Measurements from ENCODE around the gene AGAP3. TPM values are rescaled to one million over a fixed set of nuclear protein-coding genes. Genes with fewer than 3 reads are reported as not detected.
A peak's percentile ranks its signal among the peaks of the same experiment; 100 is the strongest.

The AGAP3 gene
- total and polyA plus RNA-seq, 8 donors = 83.3 to 167 (median 100) TPM

- TF ChIP-seq CTCF (IDR thresholded peaks at IDR 0.05) = no peak
- no peaks in the 10 kb centered on the region for H3K27me3 ChIP-seq
- peak overlapping the region; percentile 86 to 93 for H3K4me3 ChIP-seq
- DNase-seq (peak in 2 of 4 donors; percentile 39 to 71), ATAC-seq (peak; percentile 5)
- peaks cover 33 to 55% of the 10 kb centered on the region in 2 donors for H3K4me1 ChIP-seq
- intact Hi-C loops (cut with DNase I) = no loop called here
- peaks cover 0 to 31% of the 10 kb centered on the region in 2 donors for H3K36me3 ChIP-seq
- H3K9me3 ChIP-seq = no peaks in the 10 kb centered on the region
- H3K27ac ChIP-seq = peak overlapping the region; percentile 96 to 98
Measured at GRCh38 chr7:151060416-151061212, 25.7 kb upstream of the AGAP3 start.

GRCh38 chr7:151061213-151062110 is 24.8 kb upstream of the AGAP3 start:
- no peaks in the 10 kb centered on the region for H3K9me3 ChIP-seq
- TF ChIP-seq CTCF (IDR thresholded peaks at IDR 0.05) = no peak
- ATAC-seq (peak; percentile 35), DNase-seq (peak in 3 of 4 donors; percentile 32 to 81 (median 81))
- H3K36me3 ChIP-seq = peaks cover 0 to 39% of the 10 kb centered on the region in 2 donors
- intact Hi-C loops (cut with DNase I) = no loop called here
- peaks cover 33 to 54% of the 10 kb centered on the region in 2 donors for H3K4me1 ChIP-seq
- peak overlapping the region in 1 of 2 donors; percentile 98 for H3K27ac ChIP-seq
- H3K4me3 ChIP-seq = peak overlapping the region; percentile 86 to 93
- no peaks in the 10 kb centered on the region for H3K27me3 ChIP-seq

GRCh38 chr7:151062111-151062398 is 24.2 kb upstream of the AGAP3 start:
- Histone ChIP-seq H3K36me3 (peaks cover under 1 to 45% of the 10 kb centered on the region in 2 donors), H3K4me3 (peak overlapping the region in 1 of 2 donors; percentile 93), H3K27ac (peak overlapping the region in 1 of 2 donors; percentile 98), H3K27me3 (no peaks in the 10 kb centered on the region), H3K9me3 (no peaks in the 10 kb centered on the region), H3K4me1 (peaks cover 31 to 48% of the 10 kb centered on the region in 2 donors)
- no peak for TF ChIP-seq CTCF (IDR thresholded peaks at IDR 0.05)
- ATAC-seq (no peak), DNase-seq (no peak)
- intact Hi-C loops (cut with DNase I) = no loop called here

GRCh38 chr7:151062399-151063211 is 23.7 kb upstream of the AGAP3 start:
- no peaks in the 10 kb centered on the region for H3K27me3 ChIP-seq
- H3K9me3 ChIP-seq = no peaks in the 10 kb centered on the region
- peaks cover 28 to 44% of the 10 kb centered on the region in 2 donors for H3K4me1 ChIP-seq
- ATAC-seq = peak; percentile 51
- H3K27ac ChIP-seq = peak overlapping the region; percentile 23 to 62
- peaks cover 5 to 51% of the 10 kb centered on the region in 2 donors for H3K36me3 ChIP-seq
- peak overlapping the region; percentile 15 to 93 for H3K4me3 ChIP-seq
- intact Hi-C loops (cut with DNase I) = no loop called here
- no peak for TF ChIP-seq CTCF (IDR thresholded peaks at IDR 0.05)
- peak; percentile 33 to 89 (median 80) for DNase-seq
